T-helper 2 cell treated with Interferon-gamma antibody and Interleukin-4, amounts not matched to agents 5 μg/mL and 100 μg/mL, for 36 hours (primary cell): ENCODE data around the gene NDST1.
A peak's percentile ranks its signal among the peaks of the same experiment; 100 is the strongest.

ENCODE experiments used
- DNase-seq: peaks from one replicate; pipeline ENCODE4 v3.0.0; 2021; ENCODE audit warnings: low spot score
- H3K27ac Mint-ChIP-seq: one replicate; pipeline ENCODE4 v1.8.0; 2021; ENCODE audit warnings: mild to moderate bottlenecking, mixed read lengths
- H3K27me3 Mint-ChIP-seq: one replicate; pipeline ENCODE4 v1.8.0; 2021; ENCODE audit warnings: low read depth, mixed read lengths
- H3K36me3 Mint-ChIP-seq: one replicate; pipeline ENCODE4 v1.8.0; 2021; ENCODE audit warnings: low read depth, mixed read lengths
- H3K4me1 Mint-ChIP-seq: one replicate; pipeline ENCODE4 v1.8.0; 2021; ENCODE audit warnings: low read depth, mixed read lengths
- H3K4me3 Mint-ChIP-seq: one replicate; pipeline ENCODE4 v1.8.0; 2022; ENCODE audit warnings: mild to moderate bottlenecking, moderate library complexity, mixed read lengths
- H3K9me3 Mint-ChIP-seq: one replicate; pipeline ENCODE4 v1.8.0; 2021; ENCODE audit warnings: mixed read lengths

The NDST1 gene

GRCh38 chr5:150484964-150485692, 22.8 kb upstream of the NDST1 start:
- Mint-ChIP-seq H3K27ac (no peak overlapping the region), H3K4me1 (peaks cover 6% of the 10 kb centered on the region), H3K36me3 (no peaks in the 10 kb centered on the region), H3K27me3 (peaks cover 33% of the 10 kb centered on the region), H3K9me3 (no peaks in the 10 kb centered on the region), H3K4me3 (peak overlapping the region; percentile 73)
- no peak for DNase-seq

- H3K27me3 Mint-ChIP-seq = peaks cover 33% of the 10 kb centered on the region
These were observed 22.1 kb upstream of the NDST1 start for GRCh38 chr5:150485693-150486401.

GRCh38 chr5:150486402-150487198, 21.3 kb upstream of the NDST1 start:
- no peaks in the 10 kb centered on the region for H3K36me3 Mint-ChIP-seq
- peaks cover 33% of the 10 kb centered on the region for H3K27me3 Mint-ChIP-seq
- H3K9me3 Mint-ChIP-seq = no peaks in the 10 kb centered on the region
- H3K4me1 Mint-ChIP-seq = peaks cover 6% of the 10 kb centered on the region
- peak overlapping the region; percentile 44 for H3K4me3 Mint-ChIP-seq
- H3K27ac Mint-ChIP-seq = no peak overlapping the region
- peak; percentile 28 for DNase-seq

More at GRCh38 chr5:150485693-150486401, 22.1 kb upstream of the NDST1 start:
- peak; percentile 6 for DNase-seq
- Mint-ChIP-seq H3K4me1 (peaks cover 6% of the 10 kb centered on the region), H3K9me3 (no peaks in the 10 kb centered on the region), H3K36me3 (no peaks in the 10 kb centered on the region), H3K4me3 (no peak overlapping the region), H3K27ac (no peak overlapping the region)

GRCh38 chr5:150487199-150488061, 20.5 kb upstream of the NDST1 start:
- Mint-ChIP-seq H3K27me3 (peaks cover 28% of the 10 kb centered on the region), H3K36me3 (no peaks in the 10 kb centered on the region), H3K27ac (no peak overlapping the region), H3K4me3 (peak overlapping the region; percentile 44), H3K4me1 (peaks cover 6% of the 10 kb centered on the region), H3K9me3 (no peaks in the 10 kb centered on the region)
- no peak for DNase-seq

GRCh38 chr5:150488519-150489359, 19.2 kb upstream of the NDST1 start:
- no peaks in the 10 kb centered on the region for H3K36me3 Mint-ChIP-seq
- peaks cover 6% of the 10 kb centered on the region for H3K4me1 Mint-ChIP-seq
- no peak for DNase-seq
- H3K9me3 Mint-ChIP-seq = no peaks in the 10 kb centered on the region
- H3K27me3 Mint-ChIP-seq = peaks cover 22% of the 10 kb centered on the region
- no peak overlapping the region for H3K27ac Mint-ChIP-seq
- H3K4me3 Mint-ChIP-seq = no peak overlapping the region

- Mint-ChIP-seq H3K4me3 (no peak overlapping the region), H3K36me3 (no peaks in the 10 kb centered on the region), H3K27ac (no peak overlapping the region), H3K4me1 (peaks cover 6% of the 10 kb centered on the region), H3K9me3 (no peaks in the 10 kb centered on the region), H3K27me3 (peaks cover 22% of the 10 kb centered on the region)
- no peak for DNase-seq
These were observed 18.3 kb upstream of the NDST1 start for GRCh38 chr5:150489360-150490295.

- Mint-ChIP-seq H3K4me3 (no peak overlapping the region), H3K4me1 (peaks cover 6% of the 10 kb centered on the region), H3K27me3 (peaks cover 15% of the 10 kb centered on the region), H3K9me3 (no peaks in the 10 kb centered on the region), H3K27ac (no peak overlapping the region), H3K36me3 (no peaks in the 10 kb centered on the region)
- DNase-seq = no peak
These were observed 17.6 kb upstream of the NDST1 start for GRCh38 chr5:150490296-150490669.

GRCh38 chr5:150490754-150491153, 17.2 kb upstream of the NDST1 start:
- Mint-ChIP-seq H3K27me3 (peaks cover 15% of the 10 kb centered on the region), H3K27ac (no peak overlapping the region), H3K4me1 (peaks cover 6% of the 10 kb centered on the region), H3K9me3 (no peaks in the 10 kb centered on the region), H3K36me3 (no peaks in the 10 kb centered on the region), H3K4me3 (no peak overlapping the region)
- no peak for DNase-seq

GRCh38 chr5:150491876-150492275, 16.1 kb upstream of the NDST1 start:
- H3K27me3 Mint-ChIP-seq = peaks cover 15% of the 10 kb centered on the region
- no peak overlapping the region for H3K27ac Mint-ChIP-seq
- no peak for DNase-seq
- H3K36me3 Mint-ChIP-seq = no peaks in the 10 kb centered on the region
- no peak overlapping the region for H3K4me3 Mint-ChIP-seq
- H3K9me3 Mint-ChIP-seq = no peaks in the 10 kb centered on the region
- peaks cover 6% of the 10 kb centered on the region for H3K4me1 Mint-ChIP-seq

- Mint-ChIP-seq H3K4me1 (peaks cover under 1% of the 10 kb centered on the region), H3K36me3 (no peaks in the 10 kb centered on the region), H3K27ac (no peak overlapping the region), H3K27me3 (peaks cover 8% of the 10 kb centered on the region), H3K9me3 (no peaks in the 10 kb centered on the region), H3K4me3 (no peak overlapping the region)
- DNase-seq = no peak
These were observed 15.3 kb upstream of the NDST1 start for GRCh38 chr5:150492621-150493020.

GRCh38 chr5:150496098-150496497, 11.8 kb upstream of the NDST1 start:
- no peak overlapping the region for H3K27ac Mint-ChIP-seq
- H3K9me3 Mint-ChIP-seq = no peaks in the 10 kb centered on the region
- DNase-seq = no peak
- H3K27me3 Mint-ChIP-seq = no peaks in the 10 kb centered on the region
- no peak overlapping the region for H3K4me3 Mint-ChIP-seq
- H3K36me3 Mint-ChIP-seq = no peaks in the 10 kb centered on the region
- no peaks in the 10 kb centered on the region for H3K4me1 Mint-ChIP-seq

GRCh38 chr5:150496534-150496933, 11.4 kb upstream of the NDST1 start:
- no peak for DNase-seq
- Mint-ChIP-seq H3K4me3 (no peak overlapping the region), H3K9me3 (no peaks in the 10 kb centered on the region), H3K4me1 (no peaks in the 10 kb centered on the region), H3K36me3 (no peaks in the 10 kb centered on the region), H3K27me3 (no peaks in the 10 kb centered on the region), H3K27ac (no peak overlapping the region)
